Thyroid gland (tissue), 4 donors: ENCODE results near the gene DR1. TPM values are rescaled to one million over a fixed set of nuclear protein-coding genes. Genes with fewer than 3 reads are reported as not detected.

Experiments used
- DNase-seq, 2 donors: peaks; one replicate each; pipeline ENCODE4 v3.0.0-alpha.2; 2019
- H3K27ac ChIP-seq, 3 donors: fragments of 200-600 bp; sonication (generic); 1 replicate in 2 of 3; 2 replicates in 1 of 3; pipeline ENCODE4 v1.5.1; 2016 to 2019; ENCODE audit warnings: mild to moderate bottlenecking in 1 of 3, moderate library complexity in 1 of 3
- H3K27me3 ChIP-seq: fragments of 200-600 bp; sonication (generic); one replicate; pipeline ENCODE4 v1.5.1; 2019
- H3K36me3 ChIP-seq, 2 donors: fragments of 200-600 bp; sonication (generic); one replicate each; pipeline ENCODE4 v1.5.1; 2016 to 2019
- H3K4me1 ChIP-seq, 2 donors: fragments of 200-600 bp; sonication (generic); one replicate each; pipeline ENCODE4 v1.5.1; 2017 to 2019
- H3K4me3 ChIP-seq, 3 donors: fragments of 200-600 bp; sonication (generic); replicated peaks in 1 of 3; 1 replicate in 2 of 3; 2 replicates in 1 of 3; pipeline ENCODE4 v1.5.1; 2016; ENCODE audit warnings: mild to moderate bottlenecking in 1 of 3
- H3K9me3 ChIP-seq: fragments of 200-600 bp; sonication (generic); one replicate; pipeline ENCODE4 v1.5.1; 2017
- POLR2A ChIP-seq, 2 donors: fragments of 450-650 bp; IDR thresholded peaks; one replicate each; pipeline ENCODE4 v1.6.1; 2017; ENCODE audit warnings: antibody characterized with exemption in 2 of 2, mild to moderate bottlenecking in 2 of 2, moderate library complexity in 1 of 2
- WGBS, 2 donors: methylation state at CpG; one replicate each; pipeline ENCODE4 v1.1.5; 2017; 5-methylcytosine and 5-hydroxymethylcytosine counted together
- intact Hi-C: fragments of 100-400 bp; cut with DNase I; formaldehyde crosslinking; loops from one replicate; pipeline ENCODE4 v1.15.1; 2023
- total RNA-seq, 4 donors: library from RNA; depleted of rRNA; stranded (reverse); fragments of >200 nt; gene quantifications; one replicate each; pipeline ENCODE4 v1.2.3, GENCODE V29; 2016
- TF ChIP-seq, protein P1 (sequence below), 6 experiments: fragments of 200-600 bp in 3 of 6; fragments of 450-650 bp in 3 of 6; sonication (generic) in 3 of 6; IDR thresholded peaks; one replicate each; pipeline ENCODE4 v1.5.1; 2016 to 2019; ENCODE audit warnings: antibody characterized with exemption in 6 of 6, mild to moderate bottlenecking in 2 of 6, inconsistent platforms in 1 of 6, moderate library complexity in 1 of 6

Gene DR1
- total RNA-seq, 4 donors from 2014 or later: 31.2 to 47.4 (median 34.1) TPM

DNA sequence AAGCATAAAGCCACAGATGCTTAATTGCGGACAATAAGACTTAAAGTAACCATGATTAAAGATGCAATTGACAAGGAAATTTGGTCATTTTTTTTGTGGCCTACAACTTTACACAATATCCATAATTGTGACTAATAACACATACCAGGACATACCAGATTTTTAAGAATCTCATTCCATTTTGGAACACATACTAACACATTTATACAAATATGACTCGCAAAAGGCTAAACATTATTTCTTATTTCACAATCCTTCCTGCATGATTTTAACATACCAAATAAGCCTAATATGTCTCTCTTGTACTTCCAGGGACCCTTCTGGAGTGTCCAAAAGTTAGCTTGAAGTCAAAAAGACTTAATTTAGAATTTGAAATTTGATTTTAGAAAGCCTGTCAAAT is 48.8 kb downstream of the DR1 start:
- no peaks in the 10 kb centered on the region for H3K9me3 ChIP-seq
- no peak overlapping the region for H3K27ac ChIP-seq
- 95 to 96% methylated on average over 2 of the region's 2 CpGs for WGBS, 2 donors
- H3K4me3 ChIP-seq: no peak overlapping the region
- H3K4me1 ChIP-seq: no peaks in the 10 kb centered on the region
- no peaks in the 10 kb centered on the region for H3K36me3 ChIP-seq
- no peaks in the 10 kb centered on the region for H3K27me3 ChIP-seq
- no peak for DNase-seq
- TF ChIP-seq POLR2A (IDR thresholded peaks at IDR 0.05): no peak
- TF ChIP-seq, protein P1, sequence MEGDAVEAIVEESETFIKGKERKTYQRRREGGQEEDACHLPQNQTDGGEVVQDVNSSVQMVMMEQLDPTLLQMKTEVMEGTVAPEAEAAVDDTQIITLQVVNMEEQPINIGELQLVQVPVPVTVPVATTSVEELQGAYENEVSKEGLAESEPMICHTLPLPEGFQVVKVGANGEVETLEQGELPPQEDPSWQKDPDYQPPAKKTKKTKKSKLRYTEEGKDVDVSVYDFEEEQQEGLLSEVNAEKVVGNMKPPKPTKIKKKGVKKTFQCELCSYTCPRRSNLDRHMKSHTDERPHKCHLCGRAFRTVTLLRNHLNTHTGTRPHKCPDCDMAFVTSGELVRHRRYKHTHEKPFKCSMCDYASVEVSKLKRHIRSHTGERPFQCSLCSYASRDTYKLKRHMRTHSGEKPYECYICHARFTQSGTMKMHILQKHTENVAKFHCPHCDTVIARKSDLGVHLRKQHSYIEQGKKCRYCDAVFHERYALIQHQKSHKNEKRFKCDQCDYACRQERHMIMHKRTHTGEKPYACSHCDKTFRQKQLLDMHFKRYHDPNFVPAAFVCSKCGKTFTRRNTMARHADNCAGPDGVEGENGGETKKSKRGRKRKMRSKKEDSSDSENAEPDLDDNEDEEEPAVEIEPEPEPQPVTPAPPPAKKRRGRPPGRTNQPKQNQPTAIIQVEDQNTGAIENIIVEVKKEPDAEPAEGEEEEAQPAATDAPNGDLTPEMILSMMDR (IDR thresholded peaks at IDR 0.05): no peak
- intact Hi-C loops: no loop called here

DNA sequence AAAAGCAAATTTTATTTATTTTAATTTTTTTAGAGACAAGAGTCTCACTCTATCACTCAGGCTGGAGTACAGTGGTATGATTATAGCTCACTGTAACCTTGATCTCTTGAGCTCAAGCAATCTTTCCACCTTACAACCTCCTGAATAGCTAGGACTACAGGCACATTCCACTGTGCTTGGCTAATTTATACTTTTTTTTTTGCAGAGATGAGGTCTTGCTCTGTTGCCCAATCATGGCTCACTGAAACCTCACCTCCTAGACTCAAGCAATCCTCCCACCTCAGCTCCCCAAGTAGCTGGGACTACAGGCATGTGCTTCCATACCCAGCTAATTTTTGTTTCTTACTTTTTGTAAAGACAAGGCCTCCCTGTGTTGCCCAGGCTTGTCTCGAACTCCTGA is 49.5 kb downstream of the DR1 start:
- Histone ChIP-seq H3K27me3 (no peaks in the 10 kb centered on the region), H3K4me3 (no peak overlapping the region), H3K9me3 (no peaks in the 10 kb centered on the region), H3K27ac (no peak overlapping the region), H3K4me1 (no peaks in the 10 kb centered on the region), H3K36me3 (no peaks in the 10 kb centered on the region)
- DNase-seq: no peak
- 94 to 100% methylated on average over 1 of the region's 1 CpG for WGBS, 2 donors
- TF ChIP-seq POLR2A (IDR thresholded peaks at IDR 0.05): no peak
- TF ChIP-seq, protein P1 (IDR thresholded peaks at IDR 0.05): no peak
- intact Hi-C loops: no loop called here

DNA sequence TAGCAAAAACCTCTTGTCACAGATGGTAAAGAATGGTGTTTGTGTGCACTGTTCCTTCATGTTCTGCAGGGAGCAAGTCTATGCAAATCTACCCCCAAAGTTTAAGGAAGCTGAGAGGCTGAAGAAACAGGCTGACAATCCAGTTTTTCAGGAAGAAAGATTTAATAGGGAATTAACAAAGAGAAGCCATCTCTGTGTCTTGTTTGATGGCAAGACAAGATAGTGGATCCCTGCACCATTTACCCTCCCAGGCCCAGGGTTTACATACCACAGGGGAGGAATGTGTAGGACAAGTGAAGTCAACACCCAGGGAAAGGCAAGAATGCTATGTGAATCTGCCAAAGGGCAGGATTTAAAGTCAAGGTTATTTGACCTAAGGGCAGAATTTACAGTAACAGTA is 54.1 kb downstream of the DR1 start:
- no peak for TF ChIP-seq POLR2A (IDR thresholded peaks at IDR 0.05)
- TF ChIP-seq, protein P1 (IDR thresholded peaks at IDR 0.05): no peak
- no peaks in the 10 kb centered on the region for H3K27me3 ChIP-seq
- intact Hi-C loops: no loop called here
- H3K27ac ChIP-seq: no peak overlapping the region
- H3K9me3 ChIP-seq: no peaks in the 10 kb centered on the region
- no peaks in the 10 kb centered on the region for H3K36me3 ChIP-seq
- no peak for DNase-seq
- no peak overlapping the region for H3K4me3 ChIP-seq
- no peaks in the 10 kb centered on the region for H3K4me1 ChIP-seq

DNA sequence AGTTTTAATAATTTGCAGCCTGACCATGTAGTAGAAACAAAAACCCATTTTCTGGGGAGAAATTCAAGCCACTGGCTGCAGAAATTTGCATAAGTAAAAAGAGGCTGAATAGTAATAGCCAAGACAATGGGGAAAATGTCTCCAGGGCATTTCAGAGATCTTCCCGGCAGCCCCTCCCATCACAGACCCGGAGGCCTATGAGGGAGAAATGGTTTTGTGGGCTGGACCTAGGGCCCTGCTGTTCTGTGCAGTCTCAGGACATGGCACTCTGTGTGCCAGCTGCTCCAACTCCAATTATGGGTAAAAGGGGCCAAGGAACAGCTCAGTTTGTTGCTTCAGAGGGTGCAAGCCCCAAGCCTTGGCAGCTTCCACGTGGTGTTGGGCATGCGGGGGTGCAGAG is 62.5 kb downstream of the DR1 start:
- H3K36me3 ChIP-seq: no peaks in the 10 kb centered on the region
- intact Hi-C loops: no loop called here
- H3K9me3 ChIP-seq: no peaks in the 10 kb centered on the region
- no peak for TF ChIP-seq POLR2A (IDR thresholded peaks at IDR 0.05)
- TF ChIP-seq, protein P1 (IDR thresholded peaks at IDR 0.05): no peak
- H3K4me1 ChIP-seq: no peaks in the 10 kb centered on the region
- H3K27ac ChIP-seq: no peak overlapping the region
- 89 to 93% methylated on average over 2 to 4 of the region's 4 CpGs for WGBS, 2 donors
- DNase-seq: no peak
- H3K27me3 ChIP-seq: no peaks in the 10 kb centered on the region
- H3K4me3 ChIP-seq: no peak overlapping the region

DNA sequence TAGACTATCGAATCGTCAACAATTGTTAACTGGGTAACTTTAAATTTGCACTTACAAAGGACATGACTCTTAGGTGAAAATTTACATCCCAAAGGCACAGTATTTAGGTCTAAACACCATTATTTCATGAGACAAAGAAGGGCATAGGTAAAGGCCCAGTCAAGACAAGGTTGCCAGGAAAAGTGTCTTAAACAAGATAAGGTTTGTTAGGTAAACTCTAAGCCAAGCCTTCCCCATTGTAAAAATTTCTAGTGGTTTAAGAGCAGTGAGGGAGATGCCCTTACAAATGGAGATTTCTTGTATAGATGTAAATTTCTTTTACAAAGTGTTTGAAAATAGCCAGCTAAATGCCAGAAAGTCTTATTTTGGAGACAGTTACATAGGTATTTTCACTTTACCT is 65.3 kb downstream of the DR1 start:
- TF ChIP-seq, protein P1 (IDR thresholded peaks at IDR 0.05): no peak
- no peak for TF ChIP-seq POLR2A (IDR thresholded peaks at IDR 0.05)
- intact Hi-C loops: no loop called here
- Histone ChIP-seq H3K36me3 (no peaks in the 10 kb centered on the region), H3K4me3 (no peak overlapping the region), H3K27ac (no peak overlapping the region), H3K9me3 (no peaks in the 10 kb centered on the region), H3K27me3 (no peaks in the 10 kb centered on the region), H3K4me1 (peaks cover 16 to 19% of the 10 kb centered on the region in 2 donors)
- DNase-seq: no peak
- 73 to 77% methylated on average over 2 of the region's 2 CpGs for WGBS, 2 donors
